K562 (cell line): ENCODE measurements around the gene CRPPA. TPM values are rescaled to one million over a fixed set of nuclear protein-coding genes. Genes with fewer than 3 reads are reported as not detected.

ENCODE experiments used
- ADNP ChIP-seq: fragments of 200-800 bp; sonication (Bioruptor generic); IDR thresholded peaks from 2 replicates; pipeline ENCODE4 v1.6.1; 2016; ENCODE audit warnings: missing genetic modification characterization, missing compliant biosample characterization
- ARHGAP35 ChIP-seq: fragments of 450-650 bp; IDR thresholded peaks from 2 replicates; pipeline ENCODE4 v1.6.1; 2018; ENCODE audit not compliant: partially characterized antibody
- BCOR ChIP-seq: fragments of 450-650 bp; IDR thresholded peaks from 2 replicates; pipeline ENCODE4 v1.6.1; 2016
- CBFA2T2 ChIP-seq: fragments of 450-650 bp; conservative IDR thresholded peaks from 2 replicates; pipeline ENCODE4 v1.6.1; 2017; ENCODE audit warnings: mild to moderate bottlenecking
- CREB3 ChIP-seq: fragments of 450-650 bp; conservative IDR thresholded peaks from 2 replicates; pipeline ENCODE4 v1.6.1; 2016; ENCODE audit warnings: missing genetic modification characterization, low read depth, mild to moderate bottlenecking, missing compliant biosample characterization, moderate library complexity
- DLX4 ChIP-seq: fragments of 250-450 bp; sonication (Bioruptor Pico); IDR thresholded peaks from 2 replicates; pipeline ENCODE4 v1.6.1; 2021; ENCODE audit warnings: mild to moderate bottlenecking
- E2F3 ChIP-seq: fragments of 250-450 bp; sonication (Bioruptor Pico); IDR thresholded peaks from 2 replicates; pipeline ENCODE4 v1.4.0; 2020; ENCODE audit warnings: mild to moderate bottlenecking
- KDM1A ChIP-seq, 2 experiments: fragments of 450-650 bp; IDR thresholded peaks; 2 replicates each; pipeline ENCODE4 v1.6.1; 2016; ENCODE audit warnings: mild to moderate bottlenecking in 2 of 2
- SRSF3 ChIP-seq: fragments of 200-400 bp; formaldehyde crosslinking; IDR thresholded peaks from 2 replicates; pipeline ENCODE4 v1.6.1; 2016; ENCODE audit warnings: mild to moderate bottlenecking, low read length, moderate library complexity; ENCODE audit not compliant: insufficient read depth
- TEAD2 ChIP-seq: fragments of 450-650 bp; IDR thresholded peaks from 2 replicates; pipeline ENCODE4 v1.6.1; 2016; ENCODE audit warnings: missing genetic modification characterization, control low read depth, missing compliant biosample characterization
- TRIM25 ChIP-seq: fragments of 450-650 bp; IDR thresholded peaks from 2 replicates; pipeline ENCODE4 v1.7.0; 2016; ENCODE audit warnings: borderline replicate concordance
- ZBTB1 ChIP-seq: sonication (generic); formaldehyde crosslinking; IDR thresholded peaks from 2 replicates; pipeline ENCODE4 v1.8.1; 2023; ENCODE audit warnings: missing genetic modification reagents, low read depth, mild to moderate bottlenecking, borderline replicate concordance
- ZBTB43 ChIP-seq: sonication (generic); formaldehyde crosslinking; IDR thresholded peaks from 2 replicates; pipeline ENCODE4 v1.8.0; 2023; ENCODE audit warnings: mild to moderate bottlenecking, missing genetic modification reagents
- ZBTB9 ChIP-seq: fragments of 450-650 bp; formaldehyde crosslinking; IDR thresholded peaks from 2 replicates; pipeline ENCODE4 v1.4.0; 2020; ENCODE audit warnings: mild to moderate bottlenecking, moderate library complexity
- ZEB2 ChIP-seq: fragments of 450-650 bp; IDR thresholded peaks from 2 replicates; pipeline ENCODE4 v1.6.1; 2016
- ZFP30 ChIP-seq: fragments of 250-450 bp; sonication (Bioruptor Pico); IDR thresholded peaks from 2 replicates; pipeline ENCODE4 v1.8.0; 2022; ENCODE audit warnings: moderate library complexity, mild to moderate bottlenecking, inconsistent platforms, borderline replicate concordance
- ZNF609 ChIP-seq: sonication (generic); formaldehyde crosslinking; IDR thresholded peaks from 2 replicates; pipeline ENCODE4 v1.8.1; 2023; ENCODE audit warnings: missing genetic modification reagents, mild to moderate bottlenecking, borderline replicate concordance
- ZNF696 ChIP-seq: fragments of 250-450 bp; sonication (Bioruptor Pico); conservative IDR thresholded peaks from 2 replicates; pipeline ENCODE4 v1.4.0; 2020; ENCODE audit warnings: mild to moderate bottlenecking, moderate library complexity
- polyA plus RNA-seq, 8 experiments: library from polyadenylated mRNA; depleted of rRNA in 4 of 8; stranded (reverse) in 5 of 8; unstranded in 3 of 8; fragments of >200 nt; fragmentation: Nextera tagmentation in 2 of 8; fragmentation: Illumina TruSeq in 1 of 8; extraction: Ambion mirVana in 2 of 8; extraction: Trizol in 1 of 8; gene quantifications; 2 replicates each; pipeline versions ENCODE4 v1.2.1 to v1.2.3, GENCODE V29; 2011 to 2014; ENCODE audit warnings: inconsistent platforms in 1 of 8, missing spikeins in 1 of 8
- total RNA-seq, 7 experiments: library from RNA; depleted of rRNA in 6 of 7; stranded (reverse); fragments of >200 nt in 6 of 7; fragmentation: Illumina TruSeq in 2 of 7; extraction: Trizol in 2 of 7; gene quantifications; 2 replicates each; pipeline versions ENCODE4 v1.2.1 to v1.2.3, GENCODE V29; 2011 to 2021; ENCODE audit warnings: low replicate concordance in 1 of 7

Gene CRPPA
- total and polyA plus RNA-seq, 9 of the 15 experiments (the other 6 are each of a cell fraction or from before 2014, with no cell fraction given), result 3.9 to 14.4 (median 7.8) TPM

GRCh38 chr7:16422917-16423316, 1.6 kb upstream of the CRPPA start (continued):
- no peak for TF ChIP-seq ZNF609 (CRISPR knock-in tag)
- TF ChIP-seq ARHGAP35, result no peak
- 0 out of 4 replicates have a peak, but pooled peaks of 1 of the 2 experiments have one; percentile 19 for TF ChIP-seq KDM1A (IDR thresholded peaks at IDR 0.05)
- TF ChIP-seq ZNF696 (CRISPR knock-in tag), result no peak
- TF ChIP-seq SRSF3, result no peak
- TF ChIP-seq TEAD2 (tag), result no peak
- TF ChIP-seq BCOR, result no peak
- TF ChIP-seq TRIM25, result no peak
- TF ChIP-seq DLX4 (CRISPR knock-in tag), result no peak
- TF ChIP-seq ZEB2, result no peak
- 0 out of 2 replicates have a peak, but pooled peaks have one; percentile 17 for TF ChIP-seq ADNP
- TF ChIP-seq ZBTB43, result no peak
- 0 out of 2 replicates have a peak, but pooled peaks have one; percentile 10 for TF ChIP-seq CBFA2T2
- no peak for TF ChIP-seq ZBTB9 (CRISPR knock-in tag)
- 0 out of 2 replicates have a peak, but pooled peaks have one; percentile 46 for TF ChIP-seq CREB3 (tag)
- TF ChIP-seq ZBTB1 (CRISPR knock-in tag), result no peak
- TF ChIP-seq E2F3 (CRISPR knock-in tag), result no peak
- no peak for TF ChIP-seq ZFP30 (CRISPR knock-in tag)
